EH (cell line): ENCODE measurements around the gene UHRF1.
A peak's percentile ranks its signal among the peaks of the same experiment; 100 is the strongest.
"Not testable (repeated sequence)": the region's sequence is repeated elsewhere in the genome, so short reads cannot be mapped to it uniquely, and the experiment has no call there.

Experiments
- DNase-seq: peaks from one replicate; pipeline ENCODE4 v3.0.0-alpha.2; 2015; ENCODE audit warnings: low read depth

The UHRF1 gene

DNA sequence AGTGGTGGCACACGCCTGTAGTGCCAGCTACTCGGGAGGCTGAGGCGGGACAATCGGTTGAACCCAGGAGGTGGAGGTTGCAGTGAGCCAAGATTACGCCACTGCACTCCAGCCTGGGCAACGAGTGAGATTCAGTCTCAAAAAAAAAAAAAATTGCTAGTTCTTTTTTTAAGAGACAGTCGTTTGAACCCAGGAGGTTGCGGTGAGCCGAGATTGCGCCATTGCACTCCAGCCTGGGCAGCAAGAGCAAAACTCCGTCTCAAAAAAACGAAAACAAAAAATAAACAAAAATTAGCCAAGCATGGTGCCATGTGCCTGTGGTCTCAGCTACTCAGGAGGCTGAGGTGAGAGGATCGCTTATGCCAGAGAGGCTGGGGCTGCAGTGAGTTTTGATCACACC, 8.4 kb upstream of the UHRF1 start:
- DNase-seq = not testable (repeated sequence)

DNA sequence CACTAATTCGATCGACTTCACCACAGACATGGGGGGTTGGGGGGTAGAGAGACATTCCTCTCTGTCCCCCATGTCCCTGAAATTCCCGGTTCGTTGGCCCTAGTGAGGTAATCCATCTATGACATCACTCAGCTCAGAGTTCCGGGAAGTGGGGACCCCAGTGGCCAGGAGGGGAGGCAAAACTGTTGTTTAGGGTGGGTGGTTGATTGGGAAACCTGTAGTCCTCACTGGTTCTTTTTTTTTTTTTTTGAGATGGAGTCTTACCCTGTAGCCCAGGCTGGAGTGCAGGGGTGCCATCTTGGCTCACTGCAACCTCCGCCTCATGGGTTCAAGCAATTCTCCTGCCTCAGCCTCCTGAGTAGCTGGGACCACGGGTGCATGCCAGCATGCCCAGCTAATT, 6.5 kb upstream of the UHRF1 start, which contains the start of gene ARRDC5:
Gene ARRDC5 (minus strand): TSS at position 101 of the 400 bp plus-strand sequence. CDS start 71 bp downstream, at position 30.
- no peak for DNase-seq

DNA sequence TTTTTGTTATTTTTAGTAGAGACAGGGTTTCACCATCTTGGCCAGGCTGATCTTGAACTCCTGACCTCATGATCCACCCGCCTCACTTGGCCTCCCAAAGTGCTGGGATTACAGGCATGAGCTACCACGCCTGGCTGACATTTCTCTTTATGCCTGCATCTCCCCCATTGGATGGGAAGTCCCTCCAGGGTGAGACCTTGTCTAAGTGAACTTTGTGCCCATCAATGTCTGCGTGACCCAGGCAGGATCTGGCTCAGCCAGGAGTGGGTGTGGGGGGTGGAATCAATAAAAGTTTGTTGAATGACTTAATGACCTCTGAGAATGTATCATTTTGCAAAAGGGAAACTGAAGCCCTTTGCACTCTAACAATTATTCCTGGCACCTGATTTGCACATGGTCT, 4.8 kb upstream of the UHRF1 start:
- DNase-seq = no peak

DNA sequence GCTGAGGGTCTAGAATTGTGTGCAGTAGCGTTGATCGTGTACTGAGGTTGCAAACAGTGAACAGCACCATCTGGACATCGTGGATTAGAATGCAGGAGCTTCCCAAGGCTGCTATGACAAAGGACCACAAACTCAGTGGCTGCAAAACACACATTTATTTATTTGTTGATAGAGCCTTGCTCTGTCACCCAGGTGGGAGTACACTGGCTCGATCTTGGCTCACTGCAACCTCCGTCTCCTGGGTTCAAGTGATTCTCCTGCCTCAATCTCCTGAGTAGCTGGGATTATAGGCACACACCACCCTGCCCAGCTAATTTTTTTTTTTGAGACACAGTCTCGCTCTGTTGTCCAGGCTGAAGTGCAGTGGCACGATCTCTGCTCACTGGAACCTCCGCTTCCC, 2.3 kb upstream of the UHRF1 start:
- no peak for DNase-seq

DNA sequence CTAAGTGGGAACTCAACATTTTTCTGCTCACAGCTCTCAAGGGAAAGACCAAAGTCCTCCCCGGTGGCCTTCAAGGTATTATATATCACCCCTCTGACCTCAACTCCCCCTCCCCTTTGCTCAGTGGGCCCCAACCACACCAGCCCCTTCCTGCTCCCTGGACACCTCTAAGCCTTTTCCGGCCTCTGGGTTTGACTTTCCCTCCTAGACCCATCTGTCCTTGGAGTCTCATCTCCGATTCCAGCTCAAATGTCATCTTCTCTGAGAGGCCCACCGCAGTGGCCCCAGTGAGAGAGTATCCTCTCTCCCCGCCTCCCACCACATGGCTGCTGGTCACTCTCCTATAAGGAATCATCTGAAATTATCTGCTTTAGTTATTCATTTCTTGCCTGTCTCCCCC, 941 bp upstream of the UHRF1 start:
- no peak for DNase-seq

DNA sequence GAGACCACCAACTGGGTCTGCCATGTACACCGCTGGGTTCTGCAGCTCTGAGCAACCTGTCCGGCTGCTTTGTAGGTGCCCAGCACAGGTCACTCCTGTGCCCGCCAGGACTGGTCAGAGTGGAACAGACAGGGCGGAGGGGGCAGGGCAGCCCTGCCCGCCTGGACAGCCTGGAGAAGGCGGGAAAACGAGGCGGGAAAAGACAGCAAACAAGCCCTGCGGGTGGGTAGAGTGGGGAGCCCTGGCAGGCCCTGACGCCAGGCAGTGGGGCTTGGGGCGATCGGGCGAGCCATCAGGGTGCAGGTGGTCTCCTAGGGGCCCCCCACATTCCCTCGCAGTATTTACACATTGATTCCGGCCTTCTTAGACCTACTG, 533 bp upstream of the UHRF1 start:
- no peak for DNase-seq

DNA sequence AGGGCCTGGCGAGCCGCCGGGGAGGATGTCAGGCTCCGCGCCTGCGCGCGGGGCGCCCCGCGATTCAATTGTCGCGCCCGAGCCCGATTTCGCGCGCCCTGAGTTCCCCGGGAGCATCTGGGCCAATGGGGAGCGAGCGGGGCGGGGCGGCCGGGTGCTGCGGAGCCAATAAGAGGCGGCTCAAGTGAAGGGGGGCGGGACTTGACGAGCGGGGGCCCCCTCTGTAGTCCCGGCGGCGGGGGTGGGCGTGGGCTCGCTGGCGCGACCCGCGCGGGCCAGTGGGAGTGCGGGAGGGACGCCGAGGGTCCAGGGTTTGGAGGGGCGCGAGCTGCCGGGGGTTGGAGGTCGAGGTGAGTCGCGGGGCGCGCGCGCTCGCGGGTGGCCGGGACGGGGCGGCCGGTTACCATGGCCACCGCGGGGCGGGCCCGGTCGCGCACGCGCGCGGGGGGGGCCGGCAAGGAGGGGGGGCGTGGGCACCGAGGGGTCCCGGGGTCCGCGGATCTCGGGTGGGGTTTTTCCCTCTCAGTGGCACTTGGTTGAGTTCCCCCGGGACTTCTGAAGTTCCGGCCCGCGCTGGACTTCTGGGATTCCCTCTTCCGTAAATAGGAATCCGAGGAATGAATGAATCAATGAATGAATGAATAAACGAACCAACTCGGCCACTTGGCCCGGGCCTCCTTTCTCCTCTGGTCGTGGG, 744 bp downstream of the UHRF1 start:
- DNase-seq = peak; percentile 90

DNA sequence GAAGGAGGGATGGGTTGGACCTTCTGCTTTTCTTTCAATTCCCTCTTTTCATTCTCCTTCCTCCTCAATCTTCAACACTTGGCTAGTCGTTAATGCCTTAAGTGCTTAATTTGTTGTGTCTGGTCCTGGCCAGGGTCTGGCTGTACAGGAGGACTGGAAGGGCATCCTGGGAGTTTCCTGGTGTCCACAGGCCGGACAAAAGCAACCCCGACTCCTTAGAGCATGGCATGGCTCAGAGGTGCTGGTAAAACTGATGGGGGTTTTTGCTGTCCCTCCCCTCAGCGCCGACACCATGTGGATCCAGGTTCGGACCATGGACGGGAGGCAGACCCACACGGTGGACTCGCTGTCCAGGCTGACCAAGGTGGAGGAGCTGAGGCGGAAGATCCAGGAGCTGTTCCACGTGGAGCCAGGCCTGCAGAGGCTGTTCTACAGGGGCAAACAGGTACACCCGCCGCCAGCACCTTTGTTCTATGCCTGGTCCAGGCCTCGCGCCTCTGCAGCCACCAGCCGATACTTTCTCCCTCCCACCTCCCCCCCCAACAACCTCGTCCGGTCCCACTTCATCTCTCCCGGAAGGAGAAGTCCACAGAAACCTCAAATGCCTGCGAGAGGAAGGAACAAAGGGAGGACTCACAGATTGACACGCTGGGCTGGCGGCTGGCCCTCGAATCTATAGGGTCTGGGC, 1.4 kb downstream of the UHRF1 start:
- peak; percentile 85 for DNase-seq

DNA sequence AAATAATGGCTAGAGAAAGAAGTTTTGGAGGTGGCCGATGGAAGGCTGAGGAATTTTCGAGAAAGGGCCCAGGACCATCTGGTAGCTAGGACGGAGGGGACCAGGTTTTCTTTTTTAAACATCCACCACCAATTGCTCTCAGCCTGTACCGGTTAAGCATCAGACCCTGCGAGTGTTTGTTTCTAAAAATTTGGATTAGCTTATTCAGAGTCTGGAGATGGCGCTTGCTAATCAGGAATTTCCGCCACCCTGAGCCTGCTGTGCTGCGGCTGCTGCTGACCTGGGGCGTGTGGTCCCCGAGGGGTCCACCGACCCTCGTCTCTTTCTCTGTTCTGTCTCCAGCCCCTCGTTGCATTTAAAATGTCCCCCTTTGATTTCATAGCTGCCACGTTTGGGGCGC, 2.0 kb downstream of the UHRF1 start:
- DNase-seq = peak; percentile 52

DNA sequence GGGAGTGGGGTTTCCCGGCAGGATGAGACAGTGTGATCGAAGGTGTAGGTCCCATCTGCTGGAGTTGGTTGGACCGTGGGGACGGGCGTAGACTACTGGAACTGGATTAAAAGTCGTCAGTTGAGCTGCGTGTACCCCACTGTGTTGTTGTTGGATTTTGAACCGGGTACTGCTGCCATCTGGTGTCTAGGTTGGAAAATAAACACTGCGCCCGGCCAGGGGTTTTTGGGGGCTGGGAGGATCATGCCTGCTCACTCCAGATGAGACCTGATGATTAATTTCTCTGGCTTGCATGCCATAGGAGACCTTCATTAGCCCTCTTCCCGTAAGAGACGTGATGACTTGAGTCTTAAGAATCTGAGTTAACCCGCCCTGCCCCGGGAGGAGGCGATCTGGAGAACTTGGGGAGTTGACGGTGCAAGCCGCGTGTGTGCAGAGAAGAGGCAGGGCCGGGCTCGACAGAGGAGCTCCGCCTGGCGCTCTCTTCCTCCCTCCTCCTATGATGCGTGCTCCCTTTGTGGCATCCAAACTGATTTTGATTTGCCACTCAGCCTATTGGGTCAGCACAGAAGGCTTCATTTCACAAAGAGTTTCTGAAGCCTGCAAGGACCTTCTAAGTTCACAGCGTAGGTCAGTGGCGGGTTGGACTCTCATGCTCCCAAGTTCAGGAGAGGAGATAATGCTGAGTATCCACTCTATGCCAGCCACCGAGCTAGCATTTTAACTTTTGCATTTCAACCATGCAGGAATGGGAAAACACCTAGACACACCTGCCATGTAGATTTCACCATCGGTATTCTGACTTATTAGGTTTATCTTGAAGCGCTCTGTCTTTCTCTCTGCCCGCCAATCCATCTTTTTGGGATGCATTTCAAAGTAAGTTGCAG, 2.7 kb downstream of the UHRF1 start:
- DNase-seq = peak; percentile 100

DNA sequence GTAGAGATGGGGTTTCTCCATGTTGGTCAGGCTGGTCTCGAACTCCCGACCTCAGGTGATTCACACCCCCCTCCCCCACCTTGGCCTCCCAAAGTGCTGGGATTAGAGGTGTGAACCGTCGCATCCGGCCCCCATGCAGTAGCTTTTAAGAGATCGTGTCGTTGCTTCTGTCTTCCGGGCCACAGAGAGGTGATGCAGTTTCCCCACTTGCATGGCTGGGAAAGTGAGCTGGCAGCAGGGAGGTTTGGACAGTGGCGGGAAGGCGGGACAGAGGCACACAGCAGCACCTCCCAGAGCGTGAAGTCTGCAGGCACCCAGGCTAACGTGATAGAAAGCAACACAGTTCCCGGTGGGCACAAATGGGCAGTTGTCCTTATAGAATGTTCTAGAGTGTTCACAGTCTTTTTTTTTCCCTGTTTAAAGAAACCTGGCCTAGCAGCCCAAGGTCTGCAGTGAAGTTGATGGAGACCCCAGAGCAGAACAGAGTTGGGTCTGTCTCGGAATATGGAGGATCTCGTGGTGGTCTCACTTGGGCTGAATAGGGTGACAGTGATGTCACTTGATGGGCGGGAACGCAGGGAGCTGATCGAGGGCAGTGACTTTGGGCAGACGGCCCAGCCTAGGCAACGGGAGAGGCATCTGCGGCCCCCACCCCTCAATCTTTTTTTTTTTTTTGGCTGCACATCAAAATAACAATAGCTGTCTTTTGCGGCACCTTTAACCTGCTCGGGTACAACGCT, 4.9 kb downstream of the UHRF1 start:
- peak; percentile 31 for DNase-seq

DNA sequence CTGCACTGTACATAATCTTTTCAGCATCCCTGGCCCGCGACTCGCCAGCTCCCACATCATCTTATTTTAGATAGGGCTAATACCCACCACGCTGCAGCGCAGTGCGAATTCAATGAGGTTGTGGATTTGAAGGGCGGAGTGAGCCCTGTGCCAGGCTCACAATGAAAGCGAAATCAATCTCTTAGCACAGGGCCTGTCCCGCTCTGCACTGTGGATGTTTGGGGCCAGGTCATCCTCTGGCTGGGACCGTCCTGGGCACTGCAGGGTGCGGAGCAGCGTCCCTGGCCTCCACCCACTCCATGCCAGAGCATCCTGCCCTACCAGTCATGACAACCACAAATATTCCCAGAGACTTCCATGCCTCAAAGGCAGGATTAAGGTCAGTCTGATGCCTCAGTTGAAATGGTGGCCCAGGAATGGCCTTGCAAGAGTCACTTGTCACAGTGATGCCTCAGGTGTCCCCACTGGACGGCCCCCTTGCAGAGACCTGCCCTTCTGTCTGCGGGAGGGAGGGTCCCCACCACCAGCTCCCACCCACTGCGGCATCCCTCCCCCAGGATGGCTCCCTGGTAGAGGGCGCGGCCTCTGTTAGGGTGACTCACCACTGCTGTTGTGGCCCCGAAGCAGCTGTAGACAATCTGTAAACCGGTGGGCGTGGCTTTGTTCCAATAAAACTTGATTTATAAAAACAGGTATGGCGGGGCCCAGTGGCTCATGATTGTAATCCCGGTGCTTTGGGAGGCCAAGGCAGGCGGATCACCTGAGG, 5.6 kb downstream of the UHRF1 start:
- DNase-seq = peak; percentile 89

DNA sequence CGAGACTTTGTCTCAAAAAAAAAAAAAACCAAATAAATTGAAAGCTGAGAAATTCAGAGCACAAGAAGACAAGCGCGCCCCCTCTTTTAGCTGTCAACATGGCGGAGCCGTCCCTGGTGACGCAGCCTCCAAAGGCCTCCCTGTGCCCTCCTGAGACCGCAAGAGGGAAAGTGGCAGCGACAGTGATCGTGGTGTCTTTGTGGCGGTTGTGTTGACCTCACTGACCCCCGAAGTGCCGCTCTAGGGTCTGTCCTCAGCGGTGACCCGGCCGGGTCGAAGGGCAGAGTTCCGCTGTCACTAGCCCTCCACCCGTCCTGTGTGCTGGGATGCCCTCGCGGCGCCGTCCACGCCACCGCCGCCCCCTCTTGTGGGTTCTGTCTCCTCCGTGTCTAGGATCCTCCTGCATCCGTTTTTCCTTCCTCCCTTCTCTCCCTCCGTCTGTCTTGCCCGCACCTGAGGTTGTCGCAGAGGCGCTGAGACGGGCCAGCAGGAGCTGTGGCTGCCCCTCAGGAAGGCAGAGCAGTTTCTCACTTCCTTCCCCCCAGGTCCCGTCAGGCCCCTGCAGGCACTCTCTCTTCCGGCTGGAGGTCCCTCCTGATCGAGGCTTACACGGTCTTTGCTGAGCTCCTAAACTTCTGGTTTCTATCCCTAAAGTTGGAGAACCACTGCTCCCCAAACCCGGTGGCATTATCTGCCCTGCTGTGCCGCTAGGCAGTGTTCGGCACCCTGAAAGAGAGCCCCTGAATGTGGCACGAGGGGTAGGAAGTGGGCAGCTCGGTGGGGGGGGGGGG, 7.2 kb downstream of the UHRF1 start:
- DNase-seq = no peak

DNA sequence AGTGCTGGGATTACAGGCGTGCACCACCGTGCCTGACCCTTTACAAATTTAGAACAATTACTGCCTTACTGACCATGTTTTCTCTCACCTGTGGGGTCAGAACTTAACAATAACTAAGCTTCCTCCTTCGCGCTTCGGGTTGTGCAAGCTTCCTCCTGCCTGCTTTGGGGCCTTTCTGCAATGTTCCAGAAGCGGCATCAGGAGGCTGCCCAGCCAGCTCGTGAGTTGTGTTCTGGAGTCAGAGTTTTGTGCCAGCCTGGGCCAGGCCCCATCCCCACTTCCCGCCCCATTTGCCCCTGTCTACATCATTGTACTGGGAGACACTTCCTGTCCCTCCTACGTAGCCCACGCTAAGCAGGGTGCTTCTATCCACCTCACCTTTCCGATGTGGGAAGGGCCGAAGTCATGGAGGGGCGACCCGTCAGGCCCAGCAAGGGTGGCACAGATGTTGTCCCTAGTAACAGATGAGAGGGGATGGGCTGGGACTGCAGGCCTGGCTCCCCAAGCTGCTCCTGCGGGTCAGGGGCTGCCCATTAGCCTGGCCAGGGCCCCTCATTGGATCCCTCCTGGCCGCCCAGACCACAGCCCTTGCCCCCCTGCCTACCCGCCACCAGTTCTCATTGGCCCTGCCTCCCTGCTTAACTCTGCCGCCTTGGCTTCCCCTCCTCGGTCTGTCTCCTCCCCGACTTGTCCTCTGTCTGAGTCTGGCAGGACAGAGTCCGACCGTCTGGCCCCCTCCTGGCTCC, 13.4 kb downstream of the UHRF1 start:
- DNase-seq = no peak

DNA sequence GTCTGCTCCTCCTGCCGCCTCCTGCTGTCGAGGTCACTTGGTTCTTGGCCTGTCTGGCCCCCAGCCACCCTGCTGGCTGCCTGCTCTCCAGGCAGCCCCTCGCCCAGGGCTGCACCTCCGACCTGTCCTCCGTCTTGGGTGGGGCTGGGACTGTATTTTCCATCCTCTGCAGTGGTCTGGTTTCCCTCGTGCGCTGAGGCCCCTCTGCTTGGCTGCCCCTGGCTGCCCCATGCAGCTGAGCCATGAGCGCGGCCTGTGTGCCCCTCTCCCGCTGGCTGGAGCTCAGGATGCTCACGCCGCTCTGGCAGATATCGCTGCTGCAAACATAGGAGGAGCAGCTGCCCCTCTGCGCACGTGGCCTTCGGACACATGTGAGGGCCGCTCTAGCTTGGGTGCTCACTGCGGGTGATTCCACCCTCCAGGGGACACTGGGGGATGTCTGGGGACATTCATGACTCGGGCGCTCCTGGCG, 14.0 kb downstream of the UHRF1 start:
- no peak for DNase-seq

DNA sequence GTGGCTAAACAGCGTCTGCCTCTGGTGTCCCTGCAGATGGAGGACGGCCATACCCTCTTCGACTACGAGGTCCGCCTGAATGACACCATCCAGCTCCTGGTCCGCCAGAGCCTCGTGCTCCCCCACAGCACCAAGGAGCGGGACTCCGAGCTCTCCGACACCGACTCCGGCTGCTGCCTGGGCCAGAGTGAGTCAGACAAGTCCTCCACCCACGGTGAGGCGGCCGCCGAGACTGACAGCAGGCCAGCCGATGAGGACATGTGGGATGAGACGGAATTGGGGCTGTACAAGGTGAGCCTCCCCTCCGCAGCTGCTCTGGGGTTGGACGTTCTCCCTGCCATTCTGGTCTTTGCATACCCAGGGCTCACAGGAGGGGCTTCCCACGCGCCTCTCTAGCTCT, 19.9 kb downstream of the UHRF1 start:
- DNase-seq = no peak

DNA sequence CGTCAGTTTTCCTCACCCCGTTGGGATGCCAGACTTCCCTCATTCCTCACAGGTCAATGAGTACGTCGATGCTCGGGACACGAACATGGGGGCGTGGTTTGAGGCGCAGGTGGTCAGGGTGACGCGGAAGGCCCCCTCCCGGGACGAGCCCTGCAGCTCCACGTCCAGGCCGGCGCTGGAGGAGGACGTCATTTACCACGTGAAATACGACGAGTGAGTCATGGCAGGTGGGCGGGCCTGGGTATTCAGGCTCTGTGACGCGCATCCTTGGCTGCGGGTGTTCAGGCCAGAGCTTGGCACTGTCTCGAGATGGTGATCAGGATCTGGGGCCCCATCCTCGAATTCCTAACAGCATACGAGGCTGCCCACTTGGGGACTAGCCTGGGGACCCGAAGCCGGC, 21.4 kb downstream of the UHRF1 start:
- no peak for DNase-seq

DNA sequence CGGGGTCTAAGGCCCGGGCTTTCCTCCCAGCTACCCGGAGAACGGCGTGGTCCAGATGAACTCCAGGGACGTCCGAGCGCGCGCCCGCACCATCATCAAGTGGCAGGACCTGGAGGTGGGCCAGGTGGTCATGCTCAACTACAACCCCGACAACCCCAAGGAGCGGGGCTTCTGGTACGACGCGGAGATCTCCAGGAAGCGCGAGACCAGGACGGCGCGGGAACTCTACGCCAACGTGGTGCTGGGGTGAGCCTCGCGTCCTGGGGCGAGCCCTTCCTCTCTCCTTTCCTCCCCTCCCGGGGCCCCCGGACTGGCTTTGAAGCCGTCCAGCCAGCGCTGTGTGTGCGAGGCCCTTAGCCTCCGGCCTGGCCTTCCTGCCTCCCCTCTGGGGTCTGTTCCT, 23.4 kb downstream of the UHRF1 start:
- no peak for DNase-seq

DNA sequence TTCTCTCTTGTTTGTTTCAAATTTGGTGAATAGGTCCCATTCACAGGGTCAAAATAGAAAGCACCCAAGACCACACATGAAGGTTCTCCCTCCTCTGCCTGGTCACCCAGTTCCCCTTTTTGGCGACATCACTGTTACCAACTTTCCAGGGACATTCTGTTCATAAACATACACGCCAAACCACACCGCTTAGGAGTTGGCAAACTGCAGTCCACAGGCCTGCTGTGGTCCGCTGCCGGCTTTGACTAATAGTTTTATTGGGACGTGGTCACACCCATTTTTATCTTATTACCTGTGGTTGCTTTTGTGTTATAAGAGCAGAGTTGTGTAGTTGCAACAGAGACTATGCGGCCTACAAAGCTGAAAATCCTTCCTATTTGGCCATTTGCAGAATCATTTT, 24.2 kb downstream of the UHRF1 start:
- peak; percentile 10 for DNase-seq

DNA sequence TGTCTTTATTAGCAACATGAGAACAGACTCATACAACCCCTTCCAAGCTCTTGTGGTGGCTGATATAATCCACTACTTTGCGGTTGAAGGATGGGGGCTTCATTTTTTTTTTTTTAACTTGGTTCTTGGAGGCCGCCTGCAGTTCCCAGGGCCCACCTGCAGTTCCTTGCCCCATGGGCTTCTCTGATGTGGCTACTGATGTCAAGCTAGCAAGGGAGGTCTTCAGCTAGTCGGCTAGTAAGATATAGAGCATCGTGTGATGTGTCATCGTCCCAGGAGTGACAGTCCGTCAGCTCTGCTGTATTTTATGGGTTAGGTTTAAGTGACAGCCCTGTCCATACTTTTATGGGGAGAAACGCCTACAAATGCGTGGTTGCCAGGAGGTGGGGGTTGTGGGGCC, 26.1 kb downstream of the UHRF1 start:
- no peak for DNase-seq
